GM19452 (cell line): ENCODE data around the gene ERCC6L2.

Experiments
- ATAC-seq: cut with Tn5 transposase; IDR thresholded peaks from one replicate; pipeline ENCODE4 v1.9.1; 2021; ENCODE audit not compliant: unreplicated experiment

The ERCC6L2 gene

DNA sequence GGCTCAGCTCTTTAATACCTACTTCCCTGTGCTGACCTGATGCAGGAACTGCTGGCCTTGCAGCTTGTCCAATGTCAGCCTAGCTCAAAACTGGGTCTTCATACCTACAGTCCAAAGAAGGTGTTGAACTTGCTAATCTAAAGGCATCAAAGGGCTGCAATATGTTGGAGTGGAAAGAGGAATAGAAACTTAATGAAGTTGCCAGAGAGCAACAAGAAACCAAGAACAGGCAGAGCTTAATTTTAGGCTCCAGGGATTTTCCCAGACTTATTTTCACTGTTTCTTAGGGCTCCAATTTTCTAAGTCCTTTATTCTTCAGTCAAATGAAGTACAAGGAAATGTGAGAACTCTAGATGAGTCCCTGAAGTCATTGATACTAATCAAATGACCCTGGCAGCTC lies 17.6 kb upstream of the ERCC6L2 start:
- ATAC-seq: no peak

- no peak for ATAC-seq
These were observed 13.1 kb upstream of the ERCC6L2 start for GRCh38 chr9:95862343-95862742.

GRCh38 chr9:95864852-95865580 lies 10.5 kb upstream of the ERCC6L2 start:
- ATAC-seq: no peak

GRCh38 chr9:95870352-95870751 lies 5.1 kb upstream of the ERCC6L2 start:
- ATAC-seq: no peak

DNA sequence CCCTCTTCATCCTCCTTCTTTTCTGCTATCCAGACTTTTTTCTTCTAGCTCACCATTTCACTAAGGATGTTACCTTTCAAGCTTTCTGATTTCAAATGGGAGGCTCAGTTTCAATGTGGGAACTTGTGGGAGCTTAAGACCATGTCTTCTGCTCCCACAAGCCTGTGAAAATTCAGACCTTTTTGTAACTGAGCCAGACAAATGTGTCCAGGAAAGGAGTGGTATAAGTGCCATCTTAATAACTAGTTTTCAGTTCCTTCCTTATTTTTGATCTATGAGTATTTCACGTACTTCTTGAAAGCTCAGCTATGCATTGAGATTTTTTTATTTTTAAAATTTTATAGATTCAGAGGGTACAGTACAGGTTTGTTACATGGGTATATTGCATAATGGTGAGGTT lies 4.6 kb upstream of the ERCC6L2 start:
- no peak for ATAC-seq

GRCh38 chr9:95874303-95874988 lies 1.0 kb upstream of the ERCC6L2 start:
- no peak for ATAC-seq

DNA sequence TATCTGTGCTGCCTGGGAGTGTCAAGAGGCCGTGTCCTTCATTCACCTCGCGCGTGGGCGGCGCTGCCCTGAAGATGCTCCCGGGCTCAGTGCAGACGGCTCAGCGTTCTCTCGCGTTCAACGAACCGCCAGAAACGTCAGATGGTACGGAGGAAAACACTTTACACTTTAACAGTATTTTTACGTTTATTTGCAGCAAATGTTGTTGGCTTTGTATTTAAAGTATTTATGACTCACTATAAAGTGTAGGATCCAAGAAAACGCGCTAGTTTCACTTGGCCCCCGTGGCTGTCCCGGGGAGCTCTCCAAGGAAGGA lies 544 bp upstream of the ERCC6L2 start:
- no peak for ATAC-seq

- ATAC-seq: no peak
These were observed 600 bp downstream of the ERCC6L2 start for GRCh38 chr9:95876138-95876444.

DNA sequence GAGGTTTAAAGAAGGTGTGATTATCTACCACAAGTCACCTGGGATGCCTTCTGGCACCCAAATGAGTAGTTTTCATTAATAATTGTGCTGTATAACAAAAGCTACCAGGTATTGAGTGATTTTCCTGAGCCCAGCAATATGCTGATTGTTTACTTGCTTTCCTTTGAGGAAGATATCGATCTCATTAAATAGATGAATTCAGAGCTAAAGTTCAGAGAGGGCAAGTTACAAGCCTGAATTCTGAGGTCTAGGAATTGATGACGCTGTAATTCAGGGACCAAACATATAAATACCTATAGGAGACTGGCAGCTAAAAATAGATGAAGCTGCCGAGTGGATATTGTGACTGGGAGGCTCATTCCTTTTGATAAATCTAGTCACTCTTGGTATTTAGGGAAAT lies 1.1 kb downstream of the ERCC6L2 start:
- ATAC-seq: no peak

DNA sequence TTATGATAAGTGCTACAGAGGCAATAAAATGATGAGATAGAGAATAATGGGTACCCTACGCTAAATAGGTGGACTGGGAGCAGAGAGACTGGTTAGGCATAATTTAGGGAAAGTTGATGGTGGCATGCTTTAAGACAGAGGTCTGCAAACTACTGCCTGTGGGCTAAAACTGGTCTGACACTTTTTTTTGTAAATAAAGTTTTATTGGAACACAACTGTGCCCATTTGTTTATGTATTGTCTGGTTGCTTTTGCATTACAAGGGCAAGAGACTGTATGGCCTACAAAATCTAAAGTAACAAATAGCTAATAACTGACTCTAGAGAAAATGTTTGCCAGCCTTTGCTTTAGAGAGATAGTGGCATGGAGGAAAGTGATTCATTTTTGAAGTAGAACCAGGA lies 2.5 kb downstream of the ERCC6L2 start:
- ATAC-seq: no peak

DNA sequence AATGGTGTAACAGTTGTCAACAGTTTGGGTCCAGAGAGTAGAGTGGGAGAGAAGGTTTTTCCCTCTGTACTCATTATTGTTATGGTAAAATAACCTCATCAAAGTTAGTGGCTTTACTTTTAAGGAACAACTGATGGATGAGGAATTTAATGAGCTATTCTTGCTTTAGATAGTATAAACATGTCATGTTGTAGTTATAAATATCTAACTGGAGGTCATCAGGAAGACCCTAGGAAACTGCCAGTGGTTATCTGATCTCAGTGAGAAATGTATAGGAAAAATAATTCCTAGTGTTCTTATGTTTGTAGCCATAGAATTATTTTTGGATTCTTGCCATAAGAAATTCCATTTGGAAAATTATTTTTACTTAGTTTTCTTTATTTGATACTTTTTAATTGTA lies 4.1 kb downstream of the ERCC6L2 start:
- no peak for ATAC-seq

- ATAC-seq: no peak
These were observed 4.7 kb downstream of the ERCC6L2 start for GRCh38 chr9:95880021-95880690.

GRCh38 chr9:95887926-95888497 lies 12.5 kb downstream of the ERCC6L2 start:
- no peak for ATAC-seq

DNA sequence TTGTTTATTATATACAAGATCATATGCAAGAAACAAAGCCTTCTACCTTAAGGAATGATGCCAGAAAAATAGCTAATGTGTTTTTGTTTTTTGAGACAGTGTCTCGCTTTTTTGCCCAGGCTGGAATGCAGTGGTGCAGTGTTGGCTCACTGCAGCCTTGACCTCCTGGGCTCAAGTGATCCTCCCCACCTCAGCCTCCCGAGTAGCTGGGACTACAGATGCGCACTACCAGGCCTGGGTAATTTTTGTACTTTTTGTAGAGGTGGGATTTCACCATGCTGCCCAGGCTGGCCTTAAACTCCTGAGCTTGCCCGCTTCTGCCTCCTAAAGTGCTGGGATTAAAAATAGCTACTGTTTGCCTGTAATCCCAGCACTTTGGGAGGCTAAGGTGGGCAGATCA lies 15.1 kb downstream of the ERCC6L2 start:
- ATAC-seq: no peak

- no peak for ATAC-seq
These were observed 15.7 kb downstream of the ERCC6L2 start for GRCh38 chr9:95891067-95891671.

- no peak for ATAC-seq
These were observed 17.2 kb downstream of the ERCC6L2 start for GRCh38 chr9:95892690-95893089.

DNA sequence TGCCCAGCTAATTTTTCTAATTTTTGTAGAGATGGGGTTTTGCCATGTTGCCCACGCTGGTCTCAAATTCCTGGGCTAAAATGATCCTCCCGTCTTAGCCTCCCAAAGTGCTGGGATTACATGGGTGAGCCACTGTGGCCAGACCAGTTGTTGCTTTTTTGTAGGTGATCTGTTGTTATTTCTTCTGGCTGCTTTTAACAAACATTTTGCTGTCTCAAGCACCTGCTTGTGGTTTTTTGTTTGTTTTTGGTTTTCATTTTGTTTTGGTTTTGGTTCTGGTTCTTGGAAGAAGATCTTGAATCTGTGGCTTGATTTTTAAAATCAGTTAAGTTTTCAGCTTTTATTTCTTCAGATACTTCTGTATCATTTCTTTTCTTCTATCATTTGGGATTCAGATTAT lies 21.1 kb downstream of the ERCC6L2 start:
- no peak for ATAC-seq

DNA sequence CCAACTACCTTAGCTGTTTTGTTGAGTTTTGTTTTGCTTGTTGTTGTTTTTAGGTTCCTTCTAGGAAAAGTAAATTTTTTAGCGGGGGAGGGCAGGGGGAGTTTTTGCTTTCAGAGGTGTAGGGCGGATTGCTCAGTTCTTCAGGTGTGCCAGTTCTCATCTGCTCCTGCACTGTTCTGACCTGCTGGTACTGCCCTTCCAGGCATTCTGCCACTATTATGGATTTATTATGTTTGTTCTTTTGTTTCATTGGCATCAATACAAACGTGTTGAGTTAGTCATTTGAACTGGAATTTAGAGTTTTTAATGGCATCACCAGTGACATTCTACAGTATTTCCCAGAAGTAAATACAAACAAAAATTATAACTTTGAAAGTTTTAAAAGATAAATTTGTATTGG lies 26.0 kb downstream of the ERCC6L2 start:
- no peak for ATAC-seq

DNA sequence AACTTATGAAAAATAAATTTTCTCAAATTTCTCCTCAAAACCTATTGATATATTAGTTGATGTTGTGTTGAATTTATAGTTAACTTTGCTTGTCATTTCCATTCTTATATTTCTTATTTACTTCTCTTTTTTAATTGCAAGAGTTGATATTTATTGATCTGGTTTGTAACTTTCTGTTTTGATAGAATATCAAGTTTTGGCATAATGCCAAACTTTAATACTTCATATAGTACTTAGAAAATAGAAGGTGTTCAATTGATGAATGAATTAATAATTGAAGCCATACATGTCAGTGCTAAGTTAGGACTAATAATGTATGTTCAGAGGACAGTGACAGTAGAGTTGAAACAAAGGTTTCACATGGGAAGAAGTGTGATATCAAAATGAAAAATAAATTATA lies 27.9 kb downstream of the ERCC6L2 start:
- no peak for ATAC-seq

DNA sequence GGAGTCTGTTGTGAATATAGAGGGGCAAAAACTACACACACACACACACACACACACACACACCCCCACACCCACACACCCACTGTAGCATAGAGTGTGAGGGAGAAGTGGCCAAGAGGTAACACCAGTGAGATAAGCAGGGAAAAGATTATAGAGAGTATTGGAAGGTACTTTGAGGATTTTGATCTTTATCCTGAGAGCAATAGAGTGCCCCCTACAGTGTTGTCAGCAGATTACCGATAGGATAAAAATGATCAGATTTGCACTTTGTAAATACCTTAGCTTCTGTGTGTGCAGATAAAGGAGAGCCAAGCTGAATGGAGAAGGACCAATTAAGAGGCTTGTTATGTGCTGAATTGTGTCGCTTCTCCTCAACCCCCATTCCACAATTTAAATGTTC lies 32.3 kb downstream of the ERCC6L2 start:
- ATAC-seq: no peak

GRCh38 chr9:95910023-95910707 lies 34.7 kb downstream of the ERCC6L2 start:
- no peak for ATAC-seq
